Upper lobe of left lung (tissue), 6 donors: ENCODE data around the gene POT1. TPM values are rescaled to one million over a fixed set of nuclear protein-coding genes. Genes with fewer than 3 reads are reported as not detected.

Experiments
- ATAC-seq, 2 donors: fragments of 200-7000 bp; cut with Tn5 transposase; one replicate each; pipeline ENCODE4 v1.9.1; 2022; ENCODE audit warnings: mild to moderate bottlenecking in 2 of 2, moderate library complexity in 2 of 2; ENCODE audit not compliant: low FRiP score in 2 of 2
- DNase-seq, 2 donors: peaks; one replicate each; pipeline ENCODE4 v3.0.0-alpha.2; 2019 to 2020
- H3K27ac ChIP-seq, 4 donors: fragments of 200-600 bp; sonication (generic); one replicate each; pipeline ENCODE4 v1.5.1; 2016 to 2019
- H3K27me3 ChIP-seq, 4 donors: fragments of 200-600 bp; sonication (generic); one replicate each; pipeline ENCODE4 v1.5.1; 2017 to 2019
- H3K36me3 ChIP-seq, 4 donors: fragments of 200-600 bp; sonication (generic); one replicate each; pipeline ENCODE4 v1.5.1; 2016 to 2019
- H3K4me1 ChIP-seq, 4 donors: fragments of 200-600 bp; sonication (generic); one replicate each; pipeline ENCODE4 v1.5.1; 2018 to 2019
- H3K4me3 ChIP-seq, 4 donors: fragments of 200-600 bp; sonication (generic); one replicate each; pipeline ENCODE4 v1.5.1; 2017 to 2019; ENCODE audit warnings: mild to moderate bottlenecking in 2 of 4, moderate library complexity in 1 of 4
- H3K9me3 ChIP-seq, 4 donors: fragments of 200-600 bp; sonication (generic); one replicate each; pipeline ENCODE4 v1.5.1; 2018 to 2019
- EP300 ChIP-seq, 4 donors: sonication (generic); formaldehyde crosslinking; IDR thresholded peaks; one replicate each; pipeline ENCODE4 v1.5.1; 2017; ENCODE audit warnings: antibody characterized with exemption in 4 of 4, control low read depth in 2 of 4
- POLR2A ChIP-seq, 4 donors: fragments of 450-650 bp; IDR thresholded peaks; one replicate each; pipeline ENCODE4 v1.5.1; 2016 to 2017; ENCODE audit warnings: antibody characterized with exemption in 4 of 4, mild to moderate bottlenecking in 2 of 4
- POLR2AphosphoS5 ChIP-seq, 2 donors: sonication (generic); formaldehyde crosslinking; IDR thresholded peaks; one replicate each; pipeline ENCODE4 v1.5.1; 2017; ENCODE audit warnings: antibody characterized with exemption in 2 of 2
- WGBS, 2 donors: methylation state at CpG; one replicate each; pipeline ENCODE4 v1.1.5; 2017 to 2018; 5-methylcytosine and 5-hydroxymethylcytosine counted together
- total RNA-seq, 6 donors: library from RNA; depleted of rRNA in 4 of 6; stranded (reverse); fragments of >200 nt in 4 of 6; gene quantifications; one replicate each; pipeline versions ENCODE4 v1.1.0 to v1.2.1, GENCODE V29; 2016 to 2021
- TF ChIP-seq, protein P1 (sequence below), 6 experiments: fragments of 450-650 bp in 4 of 6; fragments of 200-600 bp in 2 of 6; sonication (generic) in 2 of 6; IDR thresholded peaks; one replicate each; pipeline ENCODE4 v1.5.1; 2016 to 2019; ENCODE audit warnings: antibody characterized with exemption in 6 of 6
- donor health status: DM: no; HTN: no; CAD: no; lungs with moderate emphysema.
- donor health status: DM: no; HTN: yes; CAD: no; lungs with severe emphysema.

POT1 gene
- total RNA-seq, 6 donors from 2014 or later: 9.3 to 26.7 (median 14.7) TPM

DNA sequence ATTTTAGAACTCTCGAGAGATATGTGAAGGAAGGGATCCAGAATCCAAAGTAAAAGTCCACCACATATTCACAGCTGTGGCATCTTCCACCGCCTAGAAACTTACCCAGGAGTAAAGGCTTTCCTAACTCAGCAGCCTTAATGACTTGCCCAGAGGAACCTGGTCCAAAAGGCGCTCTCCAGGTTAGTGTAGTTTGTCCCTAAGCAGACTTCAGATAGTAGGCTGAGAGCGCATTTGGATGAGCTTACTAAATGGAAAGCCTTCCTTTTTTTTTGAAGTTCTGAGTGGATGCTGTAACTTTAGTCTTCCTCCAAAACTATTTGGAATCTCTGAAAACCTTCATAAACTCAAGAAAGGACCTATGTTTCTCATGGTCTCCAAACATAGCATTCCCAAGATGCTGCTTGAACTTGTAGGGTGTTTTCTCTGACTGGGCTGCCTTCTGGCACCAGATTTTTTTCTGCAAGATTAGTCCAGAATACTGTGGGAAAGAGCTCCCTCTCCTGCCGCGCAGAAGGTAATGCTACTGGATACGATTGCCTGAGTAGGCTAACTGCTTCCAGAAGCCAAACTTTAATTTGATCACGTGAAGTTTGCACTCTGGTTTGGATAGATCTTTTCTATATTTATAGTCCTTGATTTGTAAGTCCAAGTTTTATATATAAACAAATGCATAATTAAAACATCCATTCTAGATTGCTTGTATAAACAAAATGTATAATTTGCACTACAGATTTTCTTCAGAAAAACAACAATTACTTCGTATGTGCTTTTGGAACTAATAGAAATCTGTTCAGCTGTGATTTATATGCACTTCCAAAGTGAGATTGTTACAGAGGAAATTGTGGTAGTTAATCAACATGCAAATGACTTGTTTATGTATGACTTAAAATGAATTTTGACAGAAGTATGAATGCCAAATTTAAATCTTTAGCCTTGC lies 144.5 kb downstream of the POT1 start:
- H3K27ac ChIP-seq: no peak overlapping the region
- no peaks in the 10 kb centered on the region for H3K9me3 ChIP-seq
- 46 to 49% methylated on average over 9 of the region's 9 CpGs for WGBS, 2 donors
- peak in 1 of 2 donors; percentile 38 for DNase-seq
- H3K4me3 ChIP-seq: no peak overlapping the region
- H3K27me3 ChIP-seq: no peaks in the 10 kb centered on the region
- H3K36me3 ChIP-seq: no peaks in the 10 kb centered on the region
- TF ChIP-seq, protein P1, sequence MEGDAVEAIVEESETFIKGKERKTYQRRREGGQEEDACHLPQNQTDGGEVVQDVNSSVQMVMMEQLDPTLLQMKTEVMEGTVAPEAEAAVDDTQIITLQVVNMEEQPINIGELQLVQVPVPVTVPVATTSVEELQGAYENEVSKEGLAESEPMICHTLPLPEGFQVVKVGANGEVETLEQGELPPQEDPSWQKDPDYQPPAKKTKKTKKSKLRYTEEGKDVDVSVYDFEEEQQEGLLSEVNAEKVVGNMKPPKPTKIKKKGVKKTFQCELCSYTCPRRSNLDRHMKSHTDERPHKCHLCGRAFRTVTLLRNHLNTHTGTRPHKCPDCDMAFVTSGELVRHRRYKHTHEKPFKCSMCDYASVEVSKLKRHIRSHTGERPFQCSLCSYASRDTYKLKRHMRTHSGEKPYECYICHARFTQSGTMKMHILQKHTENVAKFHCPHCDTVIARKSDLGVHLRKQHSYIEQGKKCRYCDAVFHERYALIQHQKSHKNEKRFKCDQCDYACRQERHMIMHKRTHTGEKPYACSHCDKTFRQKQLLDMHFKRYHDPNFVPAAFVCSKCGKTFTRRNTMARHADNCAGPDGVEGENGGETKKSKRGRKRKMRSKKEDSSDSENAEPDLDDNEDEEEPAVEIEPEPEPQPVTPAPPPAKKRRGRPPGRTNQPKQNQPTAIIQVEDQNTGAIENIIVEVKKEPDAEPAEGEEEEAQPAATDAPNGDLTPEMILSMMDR (IDR thresholded peaks at IDR 0.05): peak in 5 of 6 experiments; percentile 45 to 70 (median 51)
- TF ChIP-seq EP300 (IDR thresholded peaks at IDR 0.05) (no peak), POLR2A (IDR thresholded peaks at IDR 0.05) (no peak)
- H3K4me1 ChIP-seq: no peaks in the 10 kb centered on the region
- ATAC-seq: peak in 1 of 2 donors; percentile 83

- no peak overlapping the region for H3K4me3 ChIP-seq
- no peaks in the 10 kb centered on the region for H3K36me3 ChIP-seq
- H3K27ac ChIP-seq: no peak overlapping the region
- no peaks in the 10 kb centered on the region for H3K27me3 ChIP-seq
- H3K4me1 ChIP-seq: no peaks in the 10 kb centered on the region
- DNase-seq (no peak), ATAC-seq (no peak)
- TF ChIP-seq, protein P1 (IDR thresholded peaks at IDR 0.05): no peak
- no peak for TF ChIP-seq EP300 (IDR thresholded peaks at IDR 0.05)
- no peak for TF ChIP-seq POLR2A (IDR thresholded peaks at IDR 0.05)
- no peak for TF ChIP-seq POLR2AphosphoS5 (IDR thresholded peaks at IDR 0.05)
- WGBS, 2 donors: 65 to 70% methylated on average over 5 of the region's 5 CpGs
- H3K9me3 ChIP-seq: no peaks in the 10 kb centered on the region
Observed at GRCh38 chr7:124783271-124783670, 146.4 kb downstream of the POT1 start.

- Histone ChIP-seq H3K36me3 (no peaks in the 10 kb centered on the region), H3K9me3 (no peaks in the 10 kb centered on the region), H3K4me3 (no peak overlapping the region), H3K27ac (no peak overlapping the region), H3K4me1 (no peaks in the 10 kb centered on the region), H3K27me3 (no peaks in the 10 kb centered on the region)
- WGBS, 2 donors: 73 to 76% methylated on average over 12 of the region's 12 CpGs
- peak; percentile 12 to 59 for ATAC-seq
- TF ChIP-seq POLR2A (IDR thresholded peaks at IDR 0.05) (no peak), POLR2AphosphoS5 (IDR thresholded peaks at IDR 0.05) (no peak), EP300 (IDR thresholded peaks at IDR 0.05) (no peak)
- TF ChIP-seq, protein P1 (IDR thresholded peaks at IDR 0.05): no peak
- no peak for DNase-seq
Observed at GRCh38 chr7:124781907-124782734, 147.5 kb downstream of the POT1 start.

- Histone ChIP-seq H3K36me3 (no peaks in the 10 kb centered on the region), H3K4me3 (no peak overlapping the region), H3K27ac (no peak overlapping the region), H3K4me1 (no peaks in the 10 kb centered on the region), H3K9me3 (no peaks in the 10 kb centered on the region), H3K27me3 (no peaks in the 10 kb centered on the region)
- DNase-seq: no peak
- WGBS, 2 donors: 70 to 74% methylated on average over 2 of the region's 2 CpGs
- ATAC-seq: no peak
- TF ChIP-seq EP300 (IDR thresholded peaks at IDR 0.05) (no peak), POLR2AphosphoS5 (IDR thresholded peaks at IDR 0.05) (no peak), POLR2A (IDR thresholded peaks at IDR 0.05) (no peak)
- TF ChIP-seq, protein P1 (IDR thresholded peaks at IDR 0.05): no peak
Observed at GRCh38 chr7:124781418-124781817, 148.2 kb downstream of the POT1 start.
